Astrocyte (in vitro differentiated cells and primary cell): Measurements from ENCODE around the gene GJD4. TPM values are rescaled to one million over a fixed set of nuclear protein-coding genes. Genes with fewer than 3 reads are reported as not detected.

Experiments
- DNase-seq: peaks from one replicate; pipeline ENCODE4 v3.0.0-alpha.2; 2010; ENCODE audit warnings: low read depth
- FAIRE-seq: peaks from 2 replicates; lab custom pipeline; 2011; peaks lifted over from hg19 to GRCh38; lab: Jason Lieb, UNC
- H2AFZ ChIP-seq: 2 replicates; pipeline ENCODE4 v1.6.0; 2012; ENCODE audit warnings: low read depth, low read length, inconsistent platforms
- H3K27ac ChIP-seq: 2 replicates; pipeline ENCODE4 v1.5.1; 2011; ENCODE audit warnings: low read depth, low read length, inconsistent platforms
- H3K27me3 ChIP-seq: 2 replicates; pipeline ENCODE4 v1.6.0; 2011; ENCODE audit warnings: low read length, inconsistent platforms; ENCODE audit not compliant: insufficient read depth
- H3K36me3 ChIP-seq: 2 replicates; pipeline ENCODE4 v1.5.1; 2011; ENCODE audit warnings: low read length, inconsistent platforms; ENCODE audit not compliant: insufficient read depth
- H3K4me1 ChIP-seq: 2 replicates; pipeline ENCODE4 v1.5.1; 2011; ENCODE audit warnings: low read length, inconsistent platforms; ENCODE audit not compliant: insufficient read depth
- H3K4me2 ChIP-seq: 2 replicates; pipeline ENCODE4 v1.6.0; 2012; ENCODE audit warnings: low read length, inconsistent platforms
- H3K4me3 ChIP-seq: 2 replicates; pipeline ENCODE4 v1.5.1; 2011; ENCODE audit warnings: low read depth, mild to moderate bottlenecking, low read length, inconsistent platforms; ENCODE audit not compliant: insufficient read depth
- H3K79me2 ChIP-seq: 2 replicates; pipeline ENCODE4 v1.6.0; 2012; ENCODE audit warnings: mild to moderate bottlenecking, low read length, inconsistent platforms; ENCODE audit not compliant: insufficient read depth
- H3K9ac ChIP-seq: 2 replicates; pipeline ENCODE4 v1.6.0; 2012; ENCODE audit warnings: mild to moderate bottlenecking, low read length, inconsistent platforms
- H3K9me3 ChIP-seq: 2 replicates; pipeline ENCODE4 v1.5.1; 2012; ENCODE audit warnings: low read depth, mild to moderate bottlenecking, low read length, inconsistent platforms; ENCODE audit not compliant: insufficient read depth
- H4K20me1 ChIP-seq: 2 replicates; pipeline ENCODE4 v1.6.0; 2012; ENCODE audit warnings: low read length, inconsistent platforms; ENCODE audit not compliant: insufficient read depth
- H3K27ac Mint-ChIP-seq: one replicate; pipeline ENCODE4 v1.8.0; 2021; ENCODE audit warnings: mild to moderate bottlenecking, mixed read lengths; ENCODE audit not compliant: unreplicated experiment
- H3K27me3 Mint-ChIP-seq: one replicate; pipeline ENCODE4 v1.8.0; 2021; ENCODE audit warnings: low read depth, mixed read lengths; ENCODE audit not compliant: unreplicated experiment
- H3K36me3 Mint-ChIP-seq: one replicate; pipeline ENCODE4 v1.8.0; 2021; ENCODE audit warnings: low read depth, mixed read lengths; ENCODE audit not compliant: unreplicated experiment
- H3K4me1 Mint-ChIP-seq: one replicate; pipeline ENCODE4 v1.8.0; 2021; ENCODE audit warnings: low read depth, mixed read lengths; ENCODE audit not compliant: unreplicated experiment
- H3K4me3 Mint-ChIP-seq: one replicate; pipeline ENCODE4 v1.8.0; 2021; ENCODE audit warnings: mild to moderate bottlenecking, moderate library complexity, mixed read lengths; ENCODE audit not compliant: unreplicated experiment
- H3K9me3 Mint-ChIP-seq: one replicate; pipeline ENCODE4 v1.8.0; 2021; ENCODE audit warnings: mild to moderate bottlenecking, mixed read lengths; ENCODE audit not compliant: unreplicated experiment
- CTCF ChIP-seq: IDR thresholded peaks from 2 replicates; pipeline ENCODE4 v1.5.1; 2011; ENCODE audit warnings: low read depth, mild to moderate bottlenecking, inconsistent platforms, low read length, moderate library complexity; ENCODE audit not compliant: insufficient read depth
- EZH2 ChIP-seq: IDR thresholded peaks from 2 replicates; pipeline ENCODE4 v1.6.1; 2012; ENCODE audit warnings: mild to moderate bottlenecking, low read length, inconsistent platforms; ENCODE audit not compliant: insufficient read depth
- total RNA-seq: library from RNA; stranded (reverse); gene quantifications from 2 replicates; pipeline ENCODE4 v1.2.1, GENCODE V29; 2021

GJD4 gene
- total RNA-seq, 1 donor from 2014 or later: not detected

GRCh38 chr10:35559416-35559815 is 45.7 kb upstream of the GJD4 start:
- TF ChIP-seq EZH2 (no peak), CTCF (no peak)
- Mint-ChIP-seq H3K4me3 (no peak overlapping the region), H3K27ac (no peak overlapping the region), H3K9me3 (no peaks in the 10 kb centered on the region), H3K36me3 (peaks cover 3% of the 10 kb centered on the region), H3K27me3 (no peaks in the 10 kb centered on the region), H3K4me1 (peaks cover 8% of the 10 kb centered on the region)
- no peaks in the 10 kb centered on the region for H3K27me3 ChIP-seq
- H4K20me1 ChIP-seq: no peaks in the 10 kb centered on the region
- DNase-seq (no peak), FAIRE-seq (no peak)
- no peak overlapping the region for H3K27ac ChIP-seq
- no peak overlapping the region for H3K4me2 ChIP-seq
- H2AFZ ChIP-seq: no peak overlapping the region
- H3K4me1 ChIP-seq: peaks cover 16% of the 10 kb centered on the region
- H3K79me2 ChIP-seq: peaks cover 12% of the 10 kb centered on the region
- H3K9ac ChIP-seq: no peak overlapping the region
- no peak overlapping the region for H3K4me3 ChIP-seq
- H3K9me3 ChIP-seq: no peaks in the 10 kb centered on the region
- H3K36me3 ChIP-seq: no peaks in the 10 kb centered on the region

- FAIRE-seq (no peak), DNase-seq (no peak)
- no peak for TF ChIP-seq EZH2
These were observed 43.4 kb upstream of the GJD4 start for GRCh38 chr10:35561715-35562114.

GRCh38 chr10:35562427-35562826 is 42.7 kb upstream of the GJD4 start:
- H2AFZ ChIP-seq: no peak overlapping the region
- H3K4me1 ChIP-seq: peaks cover 23% of the 10 kb centered on the region
- no peak overlapping the region for H3K27ac ChIP-seq
- TF ChIP-seq CTCF (no peak), EZH2 (no peak)
- Mint-ChIP-seq H3K27me3 (no peaks in the 10 kb centered on the region), H3K27ac (no peak overlapping the region), H3K9me3 (no peaks in the 10 kb centered on the region), H3K4me1 (peaks cover 16% of the 10 kb centered on the region), H3K4me3 (no peak overlapping the region), H3K36me3 (peaks cover 8% of the 10 kb centered on the region)
- H3K4me2 ChIP-seq: no peak overlapping the region
- no peaks in the 10 kb centered on the region for H4K20me1 ChIP-seq
- H3K4me3 ChIP-seq: no peak overlapping the region
- FAIRE-seq (no peak), DNase-seq (no peak)
- peaks cover 16% of the 10 kb centered on the region for H3K79me2 ChIP-seq
- H3K9me3 ChIP-seq: no peaks in the 10 kb centered on the region
- no peak overlapping the region for H3K9ac ChIP-seq
- H3K27me3 ChIP-seq: no peaks in the 10 kb centered on the region
- H3K36me3 ChIP-seq: no peaks in the 10 kb centered on the region

More at GRCh38 chr10:35561715-35562114, 43.4 kb upstream of the GJD4 start:
- H3K27ac Mint-ChIP-seq: no peak overlapping the region
- H3K4me3 Mint-ChIP-seq: no peak overlapping the region
- Histone ChIP-seq H2AFZ (no peak overlapping the region), H4K20me1 (no peaks in the 10 kb centered on the region), H3K27me3 (no peaks in the 10 kb centered on the region), H3K4me3 (no peak overlapping the region), H3K79me2 (peaks cover 16% of the 10 kb centered on the region), H3K4me1 (peaks cover 23% of the 10 kb centered on the region), H3K4me2 (no peak overlapping the region), H3K36me3 (no peaks in the 10 kb centered on the region), H3K9ac (no peak overlapping the region), H3K27ac (no peak overlapping the region), H3K9me3 (no peaks in the 10 kb centered on the region)
- H3K36me3 Mint-ChIP-seq: peaks cover 8% of the 10 kb centered on the region
- H3K9me3 Mint-ChIP-seq: no peaks in the 10 kb centered on the region
- H3K4me1 Mint-ChIP-seq: peaks cover 16% of the 10 kb centered on the region
- H3K27me3 Mint-ChIP-seq: no peaks in the 10 kb centered on the region
